H9 (cell line): ENCODE data around the gene C20orf173. TPM values are rescaled to one million over a fixed set of nuclear protein-coding genes. Genes with fewer than 3 reads are reported as not detected.

Experiments
- DNase-seq: peaks from one replicate; pipeline ENCODE4 v3.0.0-alpha.2; 2017
- H2AFZ ChIP-seq: one replicate; pipeline ENCODE4 v1.6.1; 2013; ENCODE audit warnings: mild to moderate bottlenecking, low read length, control low read depth, moderate library complexity
- H2AK5ac ChIP-seq: 2 replicates; pipeline ENCODE4 v1.6.1; 2013; ENCODE audit warnings: low read length, control low read depth, mixed read lengths; ENCODE audit not compliant: insufficient read length
- H2BK120ac ChIP-seq: one replicate; pipeline ENCODE4 v1.6.1; 2013; ENCODE audit warnings: low read depth, mild to moderate bottlenecking, low read length, control low read depth, inconsistent platforms; ENCODE audit not compliant: poor library complexity, severe bottlenecking
- H2BK12ac ChIP-seq: 2 replicates; pipeline ENCODE4 v1.6.1; 2013; ENCODE audit warnings: low read length, control low read depth, mixed read lengths, low read depth; ENCODE audit not compliant: insufficient read length
- H2BK15ac ChIP-seq: 2 replicates; pipeline ENCODE4 v1.6.1; 2013; ENCODE audit warnings: low read depth, low read length, control low read depth
- H2BK20ac ChIP-seq: one replicate; pipeline ENCODE4 v1.6.1; 2013; ENCODE audit warnings: low read depth, mild to moderate bottlenecking, low read length, control low read depth, inconsistent platforms; ENCODE audit not compliant: poor library complexity, severe bottlenecking
- H2BK5ac ChIP-seq: 2 replicates; pipeline ENCODE4 v1.6.1; 2013; ENCODE audit warnings: low read length, control low read depth, mixed read lengths; ENCODE audit not compliant: insufficient read length
- H3K14ac ChIP-seq: 2 replicates; pipeline ENCODE4 v1.6.1; 2013; ENCODE audit warnings: low read length, control low read depth; ENCODE audit not compliant: insufficient read depth
- H3K18ac ChIP-seq: 2 replicates; pipeline ENCODE4 v1.6.1; 2013; ENCODE audit warnings: low read depth, mild to moderate bottlenecking, mixed read lengths, low read length, control low read depth; ENCODE audit not compliant: insufficient read length
- H3K23ac ChIP-seq: 2 replicates; pipeline ENCODE4 v1.6.1; 2013; ENCODE audit warnings: low read length, control low read depth, mixed read lengths, low read depth; ENCODE audit not compliant: insufficient read length
- H3K23me2 ChIP-seq: 2 replicates; pipeline ENCODE4 v1.6.1; 2013; ENCODE audit warnings: low read depth, mild to moderate bottlenecking, mixed read lengths, low read length, control low read depth; ENCODE audit not compliant: insufficient read length, poor library complexity, severe bottlenecking
- H3K27ac ChIP-seq: 2 replicates; pipeline ENCODE4 v1.5.1; 2013; ENCODE audit warnings: low read length, control low read depth, mixed read lengths, low read depth; ENCODE audit not compliant: insufficient read length
- H3K27me3 ChIP-seq: 2 replicates; pipeline ENCODE4 v1.6.1; 2013; ENCODE audit warnings: low read length, control low read depth, inconsistent platforms; ENCODE audit not compliant: insufficient read depth
- H3K4ac ChIP-seq: 2 replicates; pipeline ENCODE4 v1.6.1; 2013; ENCODE audit warnings: low read depth, mild to moderate bottlenecking, control low read depth, inconsistent platforms, low read length, moderate library complexity
- H3K4me1 ChIP-seq: 2 replicates; pipeline ENCODE4 v1.6.1; 2013; ENCODE audit warnings: low read length, control low read depth, inconsistent platforms; ENCODE audit not compliant: insufficient read depth
- H3K4me2 ChIP-seq: 2 replicates; pipeline ENCODE4 v1.6.1; 2013; ENCODE audit warnings: low read length, control low read depth, mixed read lengths; ENCODE audit not compliant: insufficient read length, insufficient read depth
- H3K56ac ChIP-seq: 2 replicates; pipeline ENCODE4 v1.6.1; 2013; ENCODE audit warnings: low read depth, mild to moderate bottlenecking, mixed read lengths, low read length, control low read depth; ENCODE audit not compliant: insufficient read length
- H3K79me1 ChIP-seq: 2 replicates; pipeline ENCODE4 v1.6.1; 2013; ENCODE audit warnings: low read depth, mild to moderate bottlenecking, moderate library complexity, low read length, control low read depth, inconsistent platforms; ENCODE audit not compliant: insufficient read depth, poor library complexity, severe bottlenecking
- H3K79me2 ChIP-seq: 2 replicates; pipeline ENCODE4 v1.6.1; 2013; ENCODE audit warnings: low read length, control low read depth, inconsistent platforms; ENCODE audit not compliant: insufficient read depth
- H3K9ac ChIP-seq: 2 replicates; pipeline ENCODE4 v1.6.1; 2013; ENCODE audit warnings: low read length, control low read depth, mixed read lengths; ENCODE audit not compliant: insufficient read length; ENCODE audit errors: extremely low read depth
- H3K9me3 ChIP-seq: one replicate; pipeline ENCODE4 v1.6.1; 2013; ENCODE audit warnings: low read depth, low read length, inconsistent platforms; ENCODE audit not compliant: control insufficient read depth
- H3T11ph ChIP-seq: one replicate; pipeline ENCODE4 v1.6.1; 2013; ENCODE audit warnings: mild to moderate bottlenecking, low read length, control low read depth, inconsistent platforms
- H4K20me1 ChIP-seq: one replicate; pipeline ENCODE4 v1.6.1; 2013; ENCODE audit not compliant: control insufficient read depth, insufficient read length, insufficient read depth
- H4K5ac ChIP-seq: 2 replicates; pipeline ENCODE4 v1.6.1; 2013; ENCODE audit warnings: low read depth, mild to moderate bottlenecking, mixed read lengths, low read length, control low read depth; ENCODE audit not compliant: insufficient read length
- H4K8ac ChIP-seq: replicated peaks from 2 replicates; pipeline ENCODE4 v1.6.1; 2013; ENCODE audit warnings: low read length, control low read depth, mixed read lengths, low read depth; ENCODE audit not compliant: insufficient read length
- H4K91ac ChIP-seq: 2 replicates; pipeline ENCODE4 v1.6.1; 2013; ENCODE audit warnings: low read depth, mild to moderate bottlenecking, moderate library complexity, mixed read lengths, low read length, control low read depth; ENCODE audit not compliant: insufficient read length
- H3K27ac Mint-ChIP-seq, 3 experiments: 2 replicates in 2 of 3; 3 replicates in 1 of 3; pipeline ENCODE4 v1.8.0; 2020 to 2021; ENCODE audit warnings: mixed read lengths in 3 of 3, mild to moderate bottlenecking in 1 of 3, moderate library complexity in 1 of 3
- H3K27me3 Mint-ChIP-seq: 2 replicates; pipeline ENCODE4 v1.8.0; 2021; ENCODE audit warnings: low read depth, mild to moderate bottlenecking, moderate library complexity, mixed read lengths
- H3K36me3 Mint-ChIP-seq, 3 experiments: 2 replicates in 2 of 3; 3 replicates in 1 of 3; pipeline ENCODE4 v1.8.0; 2020 to 2021; ENCODE audit warnings: low read depth in 3 of 3, mixed read lengths in 3 of 3; ENCODE audit not compliant: insufficient read depth in 1 of 3
- H3K4me1 Mint-ChIP-seq, 2 experiments: 2 replicates each; pipeline ENCODE4 v1.8.0; 2020; ENCODE audit warnings: mixed read lengths in 2 of 2
- H3K4me3 Mint-ChIP-seq, 2 experiments: 2 replicates in 1 of 2; 3 replicates in 1 of 2; pipeline ENCODE4 v1.8.0; 2020 to 2021; ENCODE audit warnings: mild to moderate bottlenecking in 2 of 2, mixed read lengths in 2 of 2, moderate library complexity in 1 of 2
- H3K9me3 Mint-ChIP-seq, 2 experiments: 2 replicates in 1 of 2; 3 replicates in 1 of 2; pipeline ENCODE4 v1.8.0; 2020; ENCODE audit warnings: mild to moderate bottlenecking in 2 of 2, mixed read lengths in 2 of 2, moderate library complexity in 1 of 2
- WGBS: extraction: QIAGEN DNeasy Blood & Tissue Kit; methylation state at CpG from one replicate; pipeline ENCODE4 v1.1.7; 2013; ENCODE audit warnings: missing lambda C conversion rate, low lambda C conversion rate, mixed read lengths; ENCODE audit not compliant: insufficient read length; ENCODE audit errors: extremely low coverage; 5-methylcytosine and 5-hydroxymethylcytosine counted together
- total RNA-seq: library from RNA; stranded (reverse); gene quantifications from 2 replicates; pipeline ENCODE4 v1.2.1, GENCODE V29; 2021
- TF ChIP-seq, protein P1 (sequence below): fragments of 200-600 bp; sonication (generic); conservative IDR thresholded peaks from 3 replicates; pipeline ENCODE4 v1.8.0; 2021; ENCODE audit warnings: antibody characterized with exemption, mild to moderate bottlenecking

Gene C20orf173
- total RNA-seq, 1 experiment from 2014 or later = not detected

DNA sequence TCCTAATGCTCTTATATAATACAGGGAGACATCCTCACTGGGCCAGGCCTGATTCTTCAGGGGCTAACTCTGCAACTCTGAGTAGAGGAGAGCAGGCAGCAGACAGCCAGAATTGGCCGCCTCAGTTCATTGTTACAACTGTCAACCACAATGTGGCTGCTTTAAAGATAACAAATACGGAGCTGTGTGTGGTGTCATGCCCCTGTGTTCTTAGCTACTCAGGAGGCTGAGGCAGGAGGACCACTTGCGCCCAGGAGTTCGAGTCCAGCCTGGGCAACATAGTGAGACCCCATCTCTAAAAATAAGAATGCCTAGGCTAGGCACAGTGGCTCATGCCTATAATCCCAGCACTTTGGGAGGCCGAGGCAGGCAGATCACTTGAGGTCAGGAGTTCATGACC, 39.7 kb downstream of the C20orf173 start:
- no peak overlapping the region for H3K23ac ChIP-seq
- peaks cover 26 to 72% (median 64%) of the 10 kb centered on the region in 3 experiments; a peak in 6 of 7 replicates for H3K36me3 Mint-ChIP-seq
- no peak overlapping the region for H3K4ac ChIP-seq
- no peaks in the 10 kb centered on the region for H3K9me3 Mint-ChIP-seq
- WGBS = no CpG with 5 or more reads among the region's 5 CpGs
- DNase-seq = no peak
- H4K5ac ChIP-seq = no peak overlapping the region
- no peak overlapping the region for H2BK120ac ChIP-seq
- no peaks in the 10 kb centered on the region for H3K4me1 ChIP-seq
- H3K79me1 ChIP-seq = no peaks in the 10 kb centered on the region
- no peaks in the 10 kb centered on the region for H3K27me3 Mint-ChIP-seq
- H3K4me3 Mint-ChIP-seq = no peak overlapping the region
- no peak overlapping the region for H2BK5ac ChIP-seq
- no peaks in the 10 kb centered on the region for H3K4me1 Mint-ChIP-seq
- H2AFZ ChIP-seq = no peak overlapping the region
- no peak overlapping the region for H3K27ac Mint-ChIP-seq
- no peak overlapping the region for H2BK15ac ChIP-seq
- H3K27ac ChIP-seq = no peak overlapping the region
- no peak overlapping the region for H2BK20ac ChIP-seq
- TF ChIP-seq, protein P1, sequence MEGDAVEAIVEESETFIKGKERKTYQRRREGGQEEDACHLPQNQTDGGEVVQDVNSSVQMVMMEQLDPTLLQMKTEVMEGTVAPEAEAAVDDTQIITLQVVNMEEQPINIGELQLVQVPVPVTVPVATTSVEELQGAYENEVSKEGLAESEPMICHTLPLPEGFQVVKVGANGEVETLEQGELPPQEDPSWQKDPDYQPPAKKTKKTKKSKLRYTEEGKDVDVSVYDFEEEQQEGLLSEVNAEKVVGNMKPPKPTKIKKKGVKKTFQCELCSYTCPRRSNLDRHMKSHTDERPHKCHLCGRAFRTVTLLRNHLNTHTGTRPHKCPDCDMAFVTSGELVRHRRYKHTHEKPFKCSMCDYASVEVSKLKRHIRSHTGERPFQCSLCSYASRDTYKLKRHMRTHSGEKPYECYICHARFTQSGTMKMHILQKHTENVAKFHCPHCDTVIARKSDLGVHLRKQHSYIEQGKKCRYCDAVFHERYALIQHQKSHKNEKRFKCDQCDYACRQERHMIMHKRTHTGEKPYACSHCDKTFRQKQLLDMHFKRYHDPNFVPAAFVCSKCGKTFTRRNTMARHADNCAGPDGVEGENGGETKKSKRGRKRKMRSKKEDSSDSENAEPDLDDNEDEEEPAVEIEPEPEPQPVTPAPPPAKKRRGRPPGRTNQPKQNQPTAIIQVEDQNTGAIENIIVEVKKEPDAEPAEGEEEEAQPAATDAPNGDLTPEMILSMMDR = no peak
- no peak overlapping the region for H3T11ph ChIP-seq
- no peak overlapping the region for H3K18ac ChIP-seq
- no peak overlapping the region for H3K9ac ChIP-seq
- H4K8ac ChIP-seq = no peak overlapping the region
- H4K20me1 ChIP-seq = no peaks in the 10 kb centered on the region
- no peaks in the 10 kb centered on the region for H3K27me3 ChIP-seq
- H4K91ac ChIP-seq = no peak overlapping the region
- no peak overlapping the region for H3K56ac ChIP-seq
- no peak overlapping the region for H2AK5ac ChIP-seq
- no peak overlapping the region for H2BK12ac ChIP-seq
- no peaks in the 10 kb centered on the region for H3K23me2 ChIP-seq
- no peaks in the 10 kb centered on the region for H3K79me2 ChIP-seq
- no peak overlapping the region for H3K14ac ChIP-seq
- H3K4me2 ChIP-seq = no peak overlapping the region
- H3K9me3 ChIP-seq = no peaks in the 10 kb centered on the region
